GM10266 (cell line): ENCODE measurements around the gene IFNA2.
"Not testable (repeated sequence)": the region's sequence is repeated elsewhere in the genome, so short reads cannot be mapped to it uniquely, and the experiment has no call there.

ENCODE experiments used
- DNase-seq: peaks from one replicate; pipeline ENCODE4 v3.0.0; 2012; ENCODE audit errors: extremely low spot score
- CTCF ChIP-seq: IDR thresholded peaks from 2 replicates; pipeline ENCODE4 v1.5.1; 2012; ENCODE audit warnings: mild to moderate bottlenecking, low read depth; ENCODE audit not compliant: control insufficient read depth, insufficient read depth; ENCODE audit errors: missing control alignments

The IFNA2 gene

GRCh38 chr9:21381448-21382339 lies 3.5 kb downstream of the IFNA2 start:
- peak; percentile 66 for DNase-seq
- TF ChIP-seq CTCF = no peak

- DNase-seq = not testable (repeated sequence)
These were observed 13.7 kb downstream of the IFNA2 start for GRCh38 chr9:21371467-21371866.

- TF ChIP-seq CTCF = no peak
- no peak for DNase-seq
These were observed 17.2 kb downstream of the IFNA2 start, which contains the start of gene IFNA13 for GRCh38 chr9:21367957-21368356. Gene IFNA13 (minus strand): TSS chr9:21368057. CDS start chr9:21368010, 47 bp downstream.

- not testable (repeated sequence) for DNase-seq
These were observed 18.0 kb downstream of the IFNA2 start for GRCh38 chr9:21367169-21367568.

- DNase-seq = no peak
- no peak for TF ChIP-seq CTCF
These were observed 22.9 kb downstream of the IFNA2 start for GRCh38 chr9:21362287-21362686.

GRCh38 chr9:21357479-21358460 lies 27.4 kb downstream of the IFNA2 start:
- TF ChIP-seq CTCF = no peak
- peak; percentile 23 for DNase-seq

GRCh38 chr9:21350787-21351186 lies 34.4 kb downstream of the IFNA2 start, which contains the start of gene IFNA6:
Gene IFNA6 (minus strand): TSS chr9:21350887. CDS start chr9:21350887, 0 bp downstream.
- no peak for TF ChIP-seq CTCF

More at GRCh38 chr9:21350787-21351186, 34.4 kb downstream of the IFNA2 start, which contains the start of gene IFNA6:
- DNase-seq = no peak
